Dendritic cell treated with granulocyte-macrophage colony-stimulating factor and Interleukin-4, amounts not matched to agents 40 ng/mL and 50 ng/mL, for 4 days (primary cell): ENCODE results near the gene ZNF552.
"Not testable (repeated sequence)": the region's sequence is repeated elsewhere in the genome, so short reads cannot be mapped to it uniquely, and the experiment has no call there.

Source experiments
- H3K27ac Mint-ChIP-seq: one replicate; pipeline ENCODE4 v1.8.0; 2022; ENCODE audit warnings: mild to moderate bottlenecking, mixed read lengths
- H3K27me3 Mint-ChIP-seq: one replicate; pipeline ENCODE4 v1.8.0; 2022; ENCODE audit warnings: mild to moderate bottlenecking, mixed read lengths
- H3K36me3 Mint-ChIP-seq: one replicate; pipeline ENCODE4 v1.8.0; 2022; ENCODE audit warnings: low read depth, mixed read lengths
- H3K4me1 Mint-ChIP-seq: one replicate; pipeline ENCODE4 v1.8.0; 2022; ENCODE audit warnings: low read depth, mixed read lengths
- H3K4me3 Mint-ChIP-seq: one replicate; pipeline ENCODE4 v1.8.0; 2022; ENCODE audit warnings: mild to moderate bottlenecking, moderate library complexity, mixed read lengths
- H3K9me3 Mint-ChIP-seq: one replicate; pipeline ENCODE4 v1.8.0; 2022; ENCODE audit warnings: mixed read lengths
- intact Hi-C: fragments of 100-400 bp; cut with micrococcal nuclease; formaldehyde crosslinking; loops from one replicate; pipeline ENCODE4 v1.15.0; 2022

Gene ZNF552

GRCh38 chr19:57812975-57813820, 1.5 kb downstream of the ZNF552 start:
- not testable (repeated sequence) for H3K27me3 Mint-ChIP-seq, H3K9me3 Mint-ChIP-seq, H3K4me3 Mint-ChIP-seq, H3K27ac Mint-ChIP-seq
- H3K36me3 Mint-ChIP-seq: peaks cover 56% of the 10 kb centered on the region
- H3K4me1 Mint-ChIP-seq: peaks cover 40% of the 10 kb centered on the region
- intact Hi-C loops: loop anchor here (10.0 kb wide), 1 partner anchor 48 kb away; the partner anchor contains the start of gene ZNF586

DNA sequence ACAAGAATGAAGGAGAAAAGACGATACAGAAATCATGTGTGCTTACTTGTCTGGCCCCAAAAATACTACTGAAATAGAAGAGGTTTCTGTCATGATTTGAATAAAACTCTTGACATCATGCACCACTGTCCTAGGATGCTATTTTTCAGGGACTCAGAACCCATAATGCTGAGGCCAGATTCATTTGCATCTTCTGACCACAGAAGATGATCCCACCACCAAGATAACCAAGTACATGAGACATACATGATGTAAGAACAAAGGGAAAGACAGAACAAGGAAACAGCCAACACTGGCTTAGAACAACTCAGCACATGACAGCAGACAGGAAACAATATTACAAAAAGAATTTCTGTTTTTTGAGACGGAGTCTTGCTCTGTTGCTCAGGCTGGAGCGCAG, 2.5 kb downstream of the ZNF552 start:
- H3K27ac Mint-ChIP-seq: no peak overlapping the region
- intact Hi-C loops: loop anchor here (10.0 kb wide), 1 partner anchor 47 kb away; the partner anchor contains the start of gene ZNF586
- peaks cover 40% of the 10 kb centered on the region for H3K4me1 Mint-ChIP-seq
- H3K4me3 Mint-ChIP-seq: no peak overlapping the region
- no peaks in the 10 kb centered on the region for H3K9me3 Mint-ChIP-seq
- no peaks in the 10 kb centered on the region for H3K27me3 Mint-ChIP-seq
- H3K36me3 Mint-ChIP-seq: peaks cover 65% of the 10 kb centered on the region

- not testable (repeated sequence) for H3K9me3 Mint-ChIP-seq, H3K4me3 Mint-ChIP-seq, H3K27ac Mint-ChIP-seq, H3K27me3 Mint-ChIP-seq
- intact Hi-C loops: loop anchor here (10.0 kb wide), 1 partner anchor 46 kb away; the partner anchor contains the start of gene ZNF586
- Mint-ChIP-seq H3K36me3 (peaks cover 76% of the 10 kb centered on the region), H3K4me1 (peaks cover 40% of the 10 kb centered on the region)
These were observed 4.1 kb downstream of the ZNF552 start for GRCh38 chr19:57810410-57811295.

GRCh38 chr19:57807541-57807940, 7.2 kb downstream of the ZNF552 start:
- H3K4me3 Mint-ChIP-seq: no peak overlapping the region
- intact Hi-C loops: no loop called here

DNA sequence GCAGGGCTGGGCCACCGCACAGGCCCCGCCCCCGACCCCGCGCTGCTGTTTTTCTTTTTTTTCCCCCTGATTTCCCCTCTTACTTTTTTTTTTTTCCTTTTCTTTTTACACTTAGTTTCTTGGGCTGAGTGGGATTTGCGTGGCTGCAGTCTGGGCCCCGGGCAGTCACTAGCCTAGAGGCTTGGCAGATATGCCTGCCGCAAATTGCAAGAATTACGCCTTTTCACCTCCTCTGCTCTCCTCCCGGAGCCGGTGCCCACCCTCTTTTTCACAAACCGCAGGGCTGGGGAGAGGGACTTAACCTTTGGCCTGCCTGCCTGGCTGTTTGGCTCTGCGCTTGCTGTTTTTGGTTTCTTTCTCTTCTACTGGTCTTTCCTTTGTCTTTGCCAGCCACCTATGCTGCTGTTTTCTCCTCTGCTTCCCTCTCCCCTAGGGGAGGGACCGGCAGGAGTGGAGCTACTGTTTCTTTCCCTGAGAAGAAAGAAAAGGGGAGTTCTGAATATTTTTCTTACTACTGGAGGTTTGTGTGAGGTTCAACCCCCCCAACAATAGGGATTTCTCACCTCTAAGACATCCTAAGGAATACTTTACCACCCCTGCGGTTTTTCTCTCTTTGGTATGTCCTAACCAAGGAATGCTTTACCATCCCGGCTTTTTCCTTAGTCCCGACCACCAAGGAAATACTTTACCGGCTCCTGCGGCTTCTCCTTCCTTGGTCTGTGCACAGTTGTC, 11.0 kb downstream of the ZNF552 start:
- intact Hi-C loops: no loop called here

More at GRCh38 chr19:57807541-57807940, 7.2 kb downstream of the ZNF552 start:
- peaks cover 34% of the 10 kb centered on the region for H3K4me1 Mint-ChIP-seq
- no peak overlapping the region for H3K27ac Mint-ChIP-seq
- no peaks in the 10 kb centered on the region for H3K9me3 Mint-ChIP-seq
- peaks cover 62% of the 10 kb centered on the region for H3K36me3 Mint-ChIP-seq
- peaks cover 3% of the 10 kb centered on the region for H3K27me3 Mint-ChIP-seq

GRCh38 chr19:57803265-57803593, 11.5 kb downstream of the ZNF552 start:
- Mint-ChIP-seq H3K27ac (peak overlapping the region; percentile 83), H3K4me1 (peaks cover 47% of the 10 kb centered on the region), H3K27me3 (peaks cover 3% of the 10 kb centered on the region), H3K9me3 (no peaks in the 10 kb centered on the region), H3K4me3 (peak overlapping the region; percentile 88), H3K36me3 (peaks cover 30% of the 10 kb centered on the region)
- intact Hi-C loops: no loop called here

More for the DNA sequence above, 11.0 kb downstream of the ZNF552 start:
- Mint-ChIP-seq H3K36me3 (peaks cover 35% of the 10 kb centered on the region), H3K4me3 (peak overlapping the region; percentile 88), H3K9me3 (no peaks in the 10 kb centered on the region), H3K27ac (peak overlapping the region; percentile 83), H3K4me1 (peaks cover 42% of the 10 kb centered on the region), H3K27me3 (peaks cover 3% of the 10 kb centered on the region)

GRCh38 chr19:57802269-57802668, 12.4 kb downstream of the ZNF552 start:
- Mint-ChIP-seq H3K27ac (no peak overlapping the region), H3K4me3 (no peak overlapping the region), H3K4me1 (peaks cover 51% of the 10 kb centered on the region), H3K36me3 (peaks cover 20% of the 10 kb centered on the region), H3K27me3 (peaks cover 3% of the 10 kb centered on the region), H3K9me3 (no peaks in the 10 kb centered on the region)
- intact Hi-C loops: no loop called here

DNA sequence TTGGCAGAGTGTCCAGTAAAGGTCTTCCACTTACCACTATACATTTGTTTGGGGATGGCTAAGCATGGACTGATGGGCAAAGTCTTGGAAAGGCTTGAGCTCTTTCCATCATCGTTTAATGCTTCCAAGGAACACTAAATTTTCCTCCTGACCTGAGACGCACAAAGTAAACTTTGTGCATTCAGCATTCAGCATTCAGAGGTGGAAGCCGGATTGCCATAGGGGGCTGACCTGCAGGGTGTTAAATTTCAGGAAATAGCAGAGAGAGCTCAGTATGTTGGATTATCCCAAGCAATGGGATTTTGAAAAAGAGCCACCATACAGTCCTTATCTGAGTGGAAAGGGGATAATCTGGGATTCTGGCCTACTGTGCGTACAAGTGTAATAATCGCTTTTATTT, 14.0 kb downstream of the ZNF552 start:
- peaks cover 51% of the 10 kb centered on the region for H3K4me1 Mint-ChIP-seq
- intact Hi-C loops: no loop called here

DNA sequence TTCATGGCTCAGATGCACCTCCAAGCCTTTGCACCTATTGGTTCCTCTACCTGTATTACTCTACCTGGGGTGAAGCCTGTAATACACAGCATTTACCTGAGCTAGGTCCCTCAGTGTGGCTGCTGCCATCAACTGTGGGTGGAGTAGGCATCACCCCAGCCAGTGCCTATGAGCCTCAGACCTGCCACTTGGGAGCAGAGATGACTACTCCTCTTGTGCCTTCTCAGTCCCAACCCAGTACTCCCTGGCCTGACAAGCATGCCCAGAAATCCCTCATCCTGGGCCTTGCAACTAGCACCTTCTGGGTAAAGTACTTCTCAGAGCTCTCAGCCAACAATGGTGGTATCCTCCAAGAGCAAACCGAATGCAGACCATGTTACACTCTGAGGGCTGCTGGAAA, 18.1 kb downstream of the ZNF552 start:
- Mint-ChIP-seq H3K36me3 (peaks cover 55% of the 10 kb centered on the region), H3K4me1 (peaks cover 22% of the 10 kb centered on the region)
- intact Hi-C loops, H3K9me3 Mint-ChIP-seq, H3K27me3 Mint-ChIP-seq, H3K27ac Mint-ChIP-seq, H3K4me3 Mint-ChIP-seq: not testable (repeated sequence)

More for the DNA sequence above, 14.0 kb downstream of the ZNF552 start:
- peaks cover 3% of the 10 kb centered on the region for H3K27me3 Mint-ChIP-seq
- no peak overlapping the region for H3K27ac Mint-ChIP-seq
- H3K4me3 Mint-ChIP-seq: no peak overlapping the region
- H3K9me3 Mint-ChIP-seq: no peaks in the 10 kb centered on the region
- H3K36me3 Mint-ChIP-seq: peaks cover 24% of the 10 kb centered on the region

GRCh38 chr19:57789288-57789687, 25.4 kb downstream of the ZNF552 start:
- no peaks in the 10 kb centered on the region for H3K4me1 Mint-ChIP-seq
- peaks cover 86% of the 10 kb centered on the region for H3K36me3 Mint-ChIP-seq
- H3K27me3 Mint-ChIP-seq: no peaks in the 10 kb centered on the region
- no peak overlapping the region for H3K27ac Mint-ChIP-seq
- intact Hi-C loops: no loop called here
- H3K9me3 Mint-ChIP-seq: peaks cover 59% of the 10 kb centered on the region
- H3K4me3 Mint-ChIP-seq: no peak overlapping the region

DNA sequence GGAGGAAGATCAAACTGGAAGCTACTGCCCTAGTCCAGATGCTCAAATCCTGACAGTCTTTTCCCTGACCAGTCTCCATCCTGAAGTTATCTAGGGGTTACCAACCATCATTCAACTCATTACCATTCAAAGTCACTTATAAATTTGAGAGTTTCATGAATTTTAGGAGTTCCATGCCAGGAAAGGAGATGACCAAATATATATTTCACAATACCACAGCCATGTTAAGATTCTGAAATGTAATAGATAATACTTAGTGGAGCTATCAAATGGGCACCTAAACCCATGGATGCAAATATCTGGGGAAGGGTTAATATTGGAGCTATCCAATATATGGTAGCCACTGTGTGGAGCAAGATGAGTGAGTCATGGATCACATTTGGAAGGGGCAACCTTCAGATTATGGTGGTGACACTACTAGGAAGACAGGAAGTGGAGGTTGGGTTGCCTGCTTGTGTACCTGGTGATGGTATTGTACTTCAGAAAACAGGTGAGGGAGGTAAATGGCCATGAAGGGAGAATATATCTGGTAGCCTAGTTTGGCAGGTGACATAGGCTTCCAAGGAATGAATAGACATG, 26.5 kb downstream of the ZNF552 start:
- no peak overlapping the region for H3K4me3 Mint-ChIP-seq
- H3K36me3 Mint-ChIP-seq: peaks cover 87% of the 10 kb centered on the region
- no peaks in the 10 kb centered on the region for H3K27me3 Mint-ChIP-seq
- no peaks in the 10 kb centered on the region for H3K4me1 Mint-ChIP-seq
- intact Hi-C loops: no loop called here
- H3K9me3 Mint-ChIP-seq: peaks cover 59% of the 10 kb centered on the region
- no peak overlapping the region for H3K27ac Mint-ChIP-seq

DNA sequence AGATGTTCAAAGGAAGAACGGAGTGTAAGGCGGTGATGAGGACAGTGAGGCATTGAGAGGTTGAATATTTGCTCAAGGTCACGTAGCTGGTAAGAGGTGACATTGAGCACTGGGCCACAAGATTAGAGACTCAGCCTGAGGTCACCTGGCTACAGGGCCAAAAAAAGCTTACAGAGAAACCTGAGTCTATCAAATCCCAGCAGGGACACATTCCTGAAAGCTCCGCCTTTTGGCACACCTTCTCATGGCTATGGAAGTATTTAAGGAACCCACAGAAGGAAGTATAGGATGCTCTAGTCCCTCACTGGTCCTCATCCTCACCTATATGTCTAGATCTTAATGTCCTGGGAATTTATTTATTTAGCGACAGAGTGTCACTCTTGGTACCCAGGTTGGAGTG, 27.8 kb downstream of the ZNF552 start:
- peaks cover 82% of the 10 kb centered on the region for H3K36me3 Mint-ChIP-seq
- no peak overlapping the region for H3K27ac Mint-ChIP-seq
- H3K9me3 Mint-ChIP-seq: peaks cover 59% of the 10 kb centered on the region
- no peaks in the 10 kb centered on the region for H3K4me1 Mint-ChIP-seq
- no peak overlapping the region for H3K4me3 Mint-ChIP-seq
- H3K27me3 Mint-ChIP-seq: no peaks in the 10 kb centered on the region
- intact Hi-C loops: no loop called here

DNA sequence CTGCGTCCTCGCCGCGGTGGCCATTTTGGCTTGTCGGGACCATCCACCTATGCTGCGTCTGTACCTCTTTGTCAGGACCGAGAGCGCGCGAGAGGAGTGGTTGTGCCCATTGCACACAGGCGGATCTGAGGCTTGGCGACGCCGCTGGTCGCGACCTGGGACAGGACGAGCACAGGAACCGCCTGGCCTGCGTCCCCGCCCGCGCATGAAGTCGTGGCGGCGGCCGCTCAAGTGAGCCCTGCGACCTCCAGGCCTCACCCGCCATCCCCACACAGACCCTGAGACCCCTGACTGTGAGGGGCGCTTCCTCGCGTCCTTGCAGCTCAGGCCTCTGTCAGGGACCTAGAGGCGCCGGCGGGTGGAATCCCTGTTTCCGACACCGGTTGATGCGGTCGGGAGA, 28.4 kb downstream of the ZNF552 start:
- no peak overlapping the region for H3K27ac Mint-ChIP-seq
- H3K36me3 Mint-ChIP-seq: peaks cover 80% of the 10 kb centered on the region
- no peaks in the 10 kb centered on the region for H3K27me3 Mint-ChIP-seq
- peaks cover 60% of the 10 kb centered on the region for H3K9me3 Mint-ChIP-seq
- H3K4me1 Mint-ChIP-seq: no peaks in the 10 kb centered on the region
- H3K4me3 Mint-ChIP-seq: no peak overlapping the region
- intact Hi-C loops: no loop called here
